ENCODE data around the gene MS4A7. TPM values are rescaled to one million over a fixed set of nuclear protein-coding genes. Genes with fewer than 3 reads are reported as not detected.

The MS4A7 gene
- total RNA-seq, 1 donor from 2014 or later: not detected

DNA sequence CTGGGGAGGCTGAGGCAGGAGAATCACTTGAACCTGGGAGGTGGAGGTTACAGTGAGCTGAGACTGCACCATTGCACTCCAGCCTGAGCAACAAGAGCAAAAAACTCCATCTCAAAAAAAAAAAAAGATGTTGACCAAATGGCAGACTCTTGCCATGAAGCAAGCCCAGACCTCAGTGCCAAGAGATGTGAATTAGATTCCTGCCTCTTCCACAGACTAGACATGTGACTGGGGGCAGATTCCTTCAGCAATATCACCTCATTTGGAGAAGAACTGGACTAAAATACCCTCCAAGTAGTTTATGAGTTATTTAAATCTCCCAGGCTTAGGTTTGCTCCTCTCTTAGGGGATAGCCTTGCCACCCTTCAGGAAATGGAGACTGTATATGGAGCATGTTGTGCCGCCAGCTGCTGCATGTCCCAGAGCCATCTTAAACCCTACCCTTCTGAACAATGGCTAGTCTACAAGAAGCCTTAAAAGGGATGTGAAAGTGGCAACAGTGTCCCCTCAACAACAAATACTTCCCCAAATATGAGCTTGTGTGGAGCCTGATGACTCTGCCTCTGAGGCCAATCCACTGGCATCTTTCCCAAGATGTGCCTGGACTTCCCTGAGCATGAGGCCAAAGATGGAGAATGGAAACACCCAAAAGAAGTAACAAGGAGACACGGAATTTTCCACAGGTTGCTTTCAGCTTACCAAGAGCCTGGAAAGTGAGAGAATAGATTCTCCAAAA is 763 bp upstream of the MS4A7 start:
- H3K4me3 Mint-ChIP-seq: no peak overlapping the region
- peaks cover 10% of the 10 kb centered on the region for H3K4me1 Mint-ChIP-seq (ENCODE audit: low read depth)
- peaks cover 9% of the 10 kb centered on the region for H3K27me3 Mint-ChIP-seq (ENCODE audit: insufficient read depth)
- H3K36me3 Mint-ChIP-seq (ENCODE audit: low read depth): no peaks in the 10 kb centered on the region
- no peak overlapping the region for H3K27ac Mint-ChIP-seq
- intact Hi-C loops (cut with micrococcal nuclease): no loop called here
- no peak for DNase-seq (ENCODE audit: low spot score)
- H3K9me3 Mint-ChIP-seq: no peaks in the 10 kb centered on the region

DNA sequence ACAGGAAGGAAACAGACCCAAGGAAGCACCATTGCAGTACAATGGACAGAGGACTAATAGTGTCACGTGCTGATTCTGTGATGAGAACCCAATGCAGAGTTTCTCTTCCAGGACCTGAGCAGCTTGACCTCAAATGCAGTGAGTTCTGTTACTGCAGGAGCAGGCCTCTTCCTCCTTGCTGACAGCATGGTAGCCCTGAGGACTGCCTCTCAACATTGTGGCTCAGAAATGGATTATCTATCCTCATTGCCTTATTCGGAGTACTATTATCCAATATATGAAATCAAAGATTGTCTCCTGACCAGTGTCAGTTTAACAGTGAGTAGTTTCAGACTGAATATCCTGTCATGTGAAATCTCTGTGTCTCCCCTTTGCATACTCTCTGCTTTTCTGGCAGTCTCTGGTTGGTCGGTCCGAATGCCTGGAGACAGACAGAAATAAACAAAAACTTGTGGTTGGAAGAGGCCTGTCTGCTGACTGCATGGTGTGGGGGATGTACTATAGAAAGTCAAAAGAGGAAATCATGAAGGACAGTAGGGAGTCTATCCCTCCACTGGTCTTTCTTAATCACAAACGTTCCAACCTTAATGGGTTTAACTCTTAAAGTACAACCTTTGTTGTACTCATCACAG is 11.1 kb downstream of the MS4A7 start:
- no peak overlapping the region for H3K4me3 Mint-ChIP-seq
- H3K4me1 Mint-ChIP-seq (ENCODE audit: low read depth): no peaks in the 10 kb centered on the region

DNA sequence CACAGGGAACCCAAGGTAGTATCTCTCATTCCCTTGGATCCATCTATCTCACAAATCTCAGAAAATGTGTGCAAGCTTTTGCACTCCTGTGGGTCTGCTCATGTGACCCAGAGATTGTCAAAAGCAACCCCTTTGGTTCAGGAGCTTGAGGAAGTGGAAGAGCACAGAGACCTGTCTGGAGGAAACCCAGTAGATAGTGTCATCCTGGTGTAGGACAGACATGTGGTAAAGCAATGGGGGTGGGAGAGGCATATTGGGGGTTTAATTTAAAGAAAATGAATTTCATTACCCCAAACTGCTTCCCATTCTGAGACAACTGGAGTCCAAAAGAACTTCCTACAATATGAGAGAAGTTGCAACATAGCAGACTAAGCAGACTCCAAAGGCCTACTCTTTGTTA is 12.1 kb downstream of the MS4A7 start:
- no peak overlapping the region for H3K27ac Mint-ChIP-seq
- no peaks in the 10 kb centered on the region for H3K9me3 Mint-ChIP-seq
- DNase-seq (ENCODE audit: low spot score): no peak
- intact Hi-C loops (cut with micrococcal nuclease): no loop called here
- H3K4me3 Mint-ChIP-seq: no peak overlapping the region
- no peaks in the 10 kb centered on the region for H3K4me1 Mint-ChIP-seq (ENCODE audit: low read depth)
- peaks cover 1% of the 10 kb centered on the region for H3K27me3 Mint-ChIP-seq (ENCODE audit: insufficient read depth)
- H3K36me3 Mint-ChIP-seq (ENCODE audit: low read depth): no peaks in the 10 kb centered on the region

More for the DNA sequence above, 11.1 kb downstream of the MS4A7 start:
- intact Hi-C loops (cut with micrococcal nuclease): no loop called here
- H3K27ac Mint-ChIP-seq: no peak overlapping the region
- H3K27me3 Mint-ChIP-seq (ENCODE audit: insufficient read depth): peaks cover 1% of the 10 kb centered on the region
- H3K36me3 Mint-ChIP-seq (ENCODE audit: low read depth): no peaks in the 10 kb centered on the region
- no peaks in the 10 kb centered on the region for H3K9me3 Mint-ChIP-seq
- no peak for DNase-seq (ENCODE audit: low spot score)

DNA sequence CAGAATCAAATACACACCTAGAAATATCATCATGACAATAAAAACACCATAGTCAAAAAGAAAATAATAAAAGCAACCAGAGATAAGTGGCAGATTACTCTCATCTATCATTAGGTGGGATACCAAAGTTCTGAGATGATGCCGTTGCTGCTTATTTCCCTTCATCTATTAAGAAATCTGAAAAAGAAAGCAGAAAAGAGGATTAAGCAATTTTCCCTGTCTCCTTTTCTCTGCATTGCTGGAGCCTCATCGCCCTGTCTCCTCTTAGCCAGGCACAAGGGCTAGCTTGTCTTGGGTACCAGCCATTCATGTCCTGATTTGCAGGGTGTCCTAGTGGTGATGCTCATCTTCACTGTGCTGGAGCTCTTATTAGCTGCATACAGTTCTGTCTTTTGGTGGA is 14.0 kb downstream of the MS4A7 start:
- DNase-seq (ENCODE audit: low spot score): no peak
- Mint-ChIP-seq H3K27ac (no peak overlapping the region), H3K9me3 (no peaks in the 10 kb centered on the region), H3K27me3 (ENCODE audit: insufficient read depth) (peaks cover 1% of the 10 kb centered on the region), H3K4me3 (no peak overlapping the region), H3K4me1 (ENCODE audit: low read depth) (no peaks in the 10 kb centered on the region), H3K36me3 (ENCODE audit: low read depth) (no peaks in the 10 kb centered on the region)
- intact Hi-C loops (cut with micrococcal nuclease): no loop called here

DNA sequence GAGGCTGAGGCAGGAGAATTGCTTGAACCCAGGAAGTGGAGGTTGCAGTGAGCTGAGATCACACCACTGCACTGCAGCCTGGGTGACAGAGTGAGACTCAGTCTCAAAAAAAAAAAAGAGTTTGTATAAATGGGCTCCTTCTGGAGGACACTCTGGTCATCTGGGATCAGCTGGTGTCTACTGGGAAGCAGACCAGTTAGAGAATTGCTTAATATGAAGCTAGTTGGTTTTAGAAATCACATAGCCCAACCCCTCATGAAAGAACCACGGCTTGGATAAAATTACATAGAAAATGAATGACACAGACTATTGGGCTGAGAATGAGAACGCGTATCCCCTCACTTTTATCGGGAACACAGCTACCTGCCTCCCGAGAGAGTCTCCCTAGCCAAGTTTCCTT is 14.7 kb downstream of the MS4A7 start:
- Mint-ChIP-seq H3K27me3 (ENCODE audit: insufficient read depth) (peaks cover 1% of the 10 kb centered on the region), H3K4me1 (ENCODE audit: low read depth) (no peaks in the 10 kb centered on the region), H3K27ac (no peak overlapping the region), H3K4me3 (no peak overlapping the region), H3K9me3 (no peaks in the 10 kb centered on the region), H3K36me3 (ENCODE audit: low read depth) (no peaks in the 10 kb centered on the region)
- no peak for DNase-seq (ENCODE audit: low spot score)
- intact Hi-C loops (cut with micrococcal nuclease): no loop called here

DNA sequence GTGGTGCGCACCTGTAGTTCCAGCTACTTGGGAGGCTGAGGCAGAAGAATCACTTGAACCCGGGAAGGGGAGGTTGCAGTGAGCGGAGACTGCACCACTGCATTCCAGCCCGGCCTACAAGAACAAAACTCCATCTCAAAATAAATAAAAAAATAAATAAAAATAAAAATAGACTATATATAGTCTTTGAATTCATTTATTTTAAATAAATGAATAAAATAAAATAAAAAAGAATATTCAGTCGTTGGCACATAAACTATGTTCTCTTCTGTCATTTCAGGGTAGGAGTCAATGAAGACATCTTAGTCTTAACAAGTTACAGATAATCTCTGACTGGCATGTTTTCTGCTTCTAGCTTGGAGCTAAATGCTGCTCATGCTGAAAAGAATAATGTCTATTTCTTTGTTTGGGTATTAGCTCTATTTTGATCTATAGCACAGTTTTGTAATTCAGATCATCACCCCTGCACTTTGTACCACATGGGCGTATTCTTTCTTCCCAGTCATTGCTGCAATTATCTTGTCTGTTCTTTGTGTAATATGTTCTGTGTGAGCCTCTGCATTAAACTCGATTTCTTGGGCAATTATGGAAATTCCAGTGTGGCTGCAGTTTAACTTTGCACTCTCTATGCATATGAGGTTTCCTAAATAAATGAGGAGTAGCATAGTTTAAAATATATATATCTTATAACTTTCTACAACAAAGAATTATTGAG is 16.5 kb downstream of the MS4A7 start:
- DNase-seq (ENCODE audit: low spot score): no peak
- Mint-ChIP-seq H3K27ac (no peak overlapping the region), H3K36me3 (ENCODE audit: low read depth) (no peaks in the 10 kb centered on the region), H3K4me1 (ENCODE audit: low read depth) (no peaks in the 10 kb centered on the region), H3K27me3 (ENCODE audit: insufficient read depth) (peaks cover 1% of the 10 kb centered on the region), H3K4me3 (no peak overlapping the region), H3K9me3 (no peaks in the 10 kb centered on the region)
- intact Hi-C loops (cut with micrococcal nuclease): no loop called here

DNA sequence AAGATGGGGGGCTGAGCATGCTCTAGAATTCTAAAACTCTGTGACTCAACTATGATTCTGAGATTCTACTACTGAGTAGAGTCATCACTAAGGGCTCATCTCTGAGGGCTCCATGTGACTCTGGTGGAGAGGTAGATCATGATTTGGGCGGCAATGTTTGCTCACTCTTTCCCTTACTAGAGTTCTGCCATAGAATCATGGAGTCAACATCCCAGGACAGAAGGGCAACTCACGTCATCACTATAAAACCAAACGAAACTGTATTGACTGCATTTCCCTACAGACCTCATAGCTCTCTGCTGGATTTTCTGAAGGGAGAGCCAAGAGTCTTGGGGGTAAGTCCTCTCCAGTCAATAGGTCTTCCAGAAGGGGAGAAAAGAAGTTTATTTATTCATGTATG is 18.1 kb downstream of the MS4A7 start, which contains the start of gene MS4A14:
MS4A14 (plus strand) TSS at position 78 of the 400 bp plus-strand sequence; CDS start at position 198, 120 bp downstream.
- Mint-ChIP-seq H3K9me3 (no peaks in the 10 kb centered on the region), H3K4me3 (no peak within 1 kb of the TSS), H3K36me3 (ENCODE audit: low read depth) (no peaks in the 10 kb centered on the region), H3K27me3 (ENCODE audit: insufficient read depth) (peaks cover 1% of the 10 kb centered on the region), H3K27ac (no peak within 1 kb of the TSS), H3K4me1 (ENCODE audit: low read depth) (no peaks in the 10 kb centered on the region)
- DNase-seq (ENCODE audit: low spot score): no peak
- intact Hi-C loops (cut with micrococcal nuclease): no loop called here

DNA sequence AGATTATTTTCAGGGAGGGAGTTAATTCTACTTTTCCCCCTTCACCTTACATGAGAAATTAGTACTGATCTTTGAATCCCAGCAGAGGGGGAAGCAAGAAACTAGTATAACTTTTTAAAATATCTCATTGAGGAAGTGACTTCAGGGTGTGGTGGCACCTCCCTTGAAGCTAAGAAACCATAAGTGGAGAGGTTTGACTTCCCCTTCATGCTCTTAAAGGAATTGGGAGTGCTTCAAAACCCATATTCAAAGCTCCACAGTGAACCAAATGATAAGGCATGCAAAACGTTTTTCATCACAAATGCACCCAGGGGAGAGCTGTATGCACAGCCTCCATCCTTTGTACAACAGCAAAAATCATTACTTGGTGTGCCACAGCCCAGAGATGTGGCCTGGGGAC is 18.5 kb downstream of the MS4A7 start:
- no peaks in the 10 kb centered on the region for H3K36me3 Mint-ChIP-seq (ENCODE audit: low read depth)
- peaks cover 1% of the 10 kb centered on the region for H3K27me3 Mint-ChIP-seq (ENCODE audit: insufficient read depth)
- no peak overlapping the region for H3K4me3 Mint-ChIP-seq
- no peaks in the 10 kb centered on the region for H3K9me3 Mint-ChIP-seq
- DNase-seq (ENCODE audit: low spot score): no peak
- intact Hi-C loops (cut with micrococcal nuclease): no loop called here
- no peaks in the 10 kb centered on the region for H3K4me1 Mint-ChIP-seq (ENCODE audit: low read depth)
- H3K27ac Mint-ChIP-seq: no peak overlapping the region

DNA sequence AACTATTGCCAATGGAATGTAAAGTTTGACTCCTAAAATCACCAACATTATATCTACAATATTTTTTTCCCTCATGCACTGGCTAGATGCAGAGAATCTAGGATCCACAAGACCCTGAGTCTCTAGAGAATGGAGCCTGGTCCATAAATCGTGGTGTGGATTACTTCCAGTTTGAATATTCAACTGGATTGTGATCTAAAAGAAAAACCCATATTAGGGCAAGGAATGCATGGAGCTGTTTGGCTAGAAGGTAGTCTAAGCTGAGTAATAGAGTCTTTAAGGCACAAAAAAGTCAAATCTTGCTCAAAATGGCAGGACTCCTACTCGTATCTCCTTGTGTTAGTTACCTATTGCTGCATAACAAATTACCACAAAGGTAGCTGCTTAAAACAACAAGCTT is 41.7 kb downstream of the MS4A7 start:
- no peaks in the 10 kb centered on the region for H3K4me1 Mint-ChIP-seq (ENCODE audit: low read depth)
- intact Hi-C loops (cut with micrococcal nuclease): no loop called here
- H3K36me3 Mint-ChIP-seq (ENCODE audit: low read depth): no peaks in the 10 kb centered on the region
- no peak for DNase-seq (ENCODE audit: low spot score)
- no peaks in the 10 kb centered on the region for H3K9me3 Mint-ChIP-seq
- peaks cover 4% of the 10 kb centered on the region for H3K27me3 Mint-ChIP-seq (ENCODE audit: insufficient read depth)
- no peak overlapping the region for H3K4me3 Mint-ChIP-seq
- H3K27ac Mint-ChIP-seq: no peak overlapping the region

DNA sequence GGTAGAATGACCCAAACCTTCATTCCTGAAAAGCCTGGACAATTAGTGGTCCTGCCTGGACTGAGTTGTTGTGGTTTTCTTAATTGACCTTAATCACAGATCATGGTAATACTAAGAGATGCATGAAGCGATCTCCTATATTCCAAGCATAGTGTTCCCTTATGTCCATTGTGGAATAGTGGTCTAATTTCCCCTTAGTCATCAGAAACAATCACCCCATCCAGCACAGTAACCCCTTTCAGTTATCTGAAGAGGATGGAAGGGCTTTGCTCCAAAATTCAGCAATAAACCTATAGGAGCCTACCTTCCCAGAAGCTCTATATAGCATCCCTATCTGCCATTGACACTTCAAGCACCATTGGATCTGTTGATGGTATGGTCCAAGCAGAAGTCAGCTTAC is 44.3 kb downstream of the MS4A7 start:
- Mint-ChIP-seq H3K27me3 (ENCODE audit: insufficient read depth) (peaks cover 3% of the 10 kb centered on the region), H3K4me1 (ENCODE audit: low read depth) (no peaks in the 10 kb centered on the region), H3K4me3 (no peak overlapping the region), H3K27ac (no peak overlapping the region), H3K36me3 (ENCODE audit: low read depth) (no peaks in the 10 kb centered on the region), H3K9me3 (no peaks in the 10 kb centered on the region)
- intact Hi-C loops (cut with micrococcal nuclease): no loop called here
- no peak for DNase-seq (ENCODE audit: low spot score)

DNA sequence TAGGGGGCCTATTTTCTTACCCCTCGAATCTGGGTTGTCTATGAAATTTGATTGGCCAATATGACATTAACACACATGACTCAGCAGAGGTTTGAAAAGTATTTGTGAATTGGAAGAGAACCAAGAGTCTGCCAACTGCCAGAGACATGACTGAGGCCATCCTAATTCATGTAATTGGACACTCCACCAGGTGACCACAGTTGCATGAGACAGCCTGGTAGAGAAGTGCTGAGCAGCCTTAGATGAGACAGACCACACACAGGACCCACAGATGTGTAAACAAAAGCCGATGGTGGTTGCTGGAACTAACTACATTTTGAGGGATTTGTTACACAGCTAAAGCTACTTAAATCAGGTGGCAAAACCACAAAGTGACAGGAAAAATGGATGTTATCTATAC is 50.2 kb downstream of the MS4A7 start:
- intact Hi-C loops (cut with micrococcal nuclease): no loop called here
- Mint-ChIP-seq H3K36me3 (ENCODE audit: low read depth) (no peaks in the 10 kb centered on the region), H3K4me1 (ENCODE audit: low read depth) (no peaks in the 10 kb centered on the region), H3K4me3 (no peak overlapping the region), H3K27ac (no peak overlapping the region), H3K9me3 (no peaks in the 10 kb centered on the region), H3K27me3 (ENCODE audit: insufficient read depth) (peaks cover 7% of the 10 kb centered on the region)
- DNase-seq (ENCODE audit: low spot score): no peak

DNA sequence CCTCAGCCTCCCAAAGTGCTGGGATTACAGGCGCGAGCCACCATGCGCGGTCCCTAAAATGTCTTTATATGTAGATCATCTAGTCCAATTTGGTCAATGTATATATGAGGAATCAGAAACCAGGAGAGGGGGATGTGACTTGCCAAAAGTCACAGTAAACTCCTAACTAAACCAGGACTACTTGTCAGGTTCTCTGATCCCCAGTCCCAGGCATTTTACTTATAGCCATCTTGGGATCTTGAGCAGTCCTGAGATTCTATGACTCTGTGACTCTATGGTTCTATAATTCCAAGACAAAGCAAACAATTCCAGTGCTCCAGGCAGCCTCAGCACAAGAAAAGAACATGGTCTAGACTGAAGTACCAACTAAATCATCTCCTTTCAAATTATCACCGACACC is 50.9 kb downstream of the MS4A7 start, which contains the start of gene MS4A5:
MS4A5 (plus strand) TSS at position 301 of the 400 bp plus-strand sequence. CDS start 103 bp downstream, outside the sequence.
- H3K4me1 Mint-ChIP-seq (ENCODE audit: low read depth): no peaks in the 10 kb centered on the region
- no peak within 1 kb of the TSS for H3K4me3 Mint-ChIP-seq
- intact Hi-C loops (cut with micrococcal nuclease): no loop called here
- peaks cover 10% of the 10 kb centered on the region for H3K27me3 Mint-ChIP-seq (ENCODE audit: insufficient read depth)
- no peak for DNase-seq (ENCODE audit: low spot score)
- H3K36me3 Mint-ChIP-seq (ENCODE audit: low read depth): no peaks in the 10 kb centered on the region
- no peaks in the 10 kb centered on the region for H3K9me3 Mint-ChIP-seq
- no peak within 1 kb of the TSS for H3K27ac Mint-ChIP-seq

DNA sequence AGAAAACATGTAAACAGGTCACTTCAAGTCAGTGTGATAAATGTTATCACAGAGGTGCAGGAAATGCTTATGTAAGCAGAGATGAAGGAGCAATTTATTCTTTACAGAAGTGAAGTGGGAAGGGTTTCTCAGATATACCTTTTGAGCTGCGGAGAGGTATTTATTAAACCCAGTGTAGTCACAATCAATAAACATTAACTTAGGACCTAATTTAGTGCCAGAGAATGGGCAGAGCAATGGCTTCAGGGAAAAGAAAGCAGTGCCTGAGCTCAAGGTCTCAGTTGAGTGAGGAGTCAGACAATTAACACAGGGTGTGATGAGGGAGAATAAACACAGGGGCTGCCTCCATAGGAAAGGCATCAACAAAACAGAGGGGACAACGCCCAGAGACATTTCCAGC is 52.9 kb downstream of the MS4A7 start:
- Mint-ChIP-seq H3K9me3 (no peaks in the 10 kb centered on the region), H3K36me3 (ENCODE audit: low read depth) (no peaks in the 10 kb centered on the region), H3K27ac (no peak overlapping the region), H3K4me3 (no peak overlapping the region), H3K27me3 (ENCODE audit: insufficient read depth) (peaks cover 7% of the 10 kb centered on the region), H3K4me1 (ENCODE audit: low read depth) (no peaks in the 10 kb centered on the region)
- intact Hi-C loops (cut with micrococcal nuclease): no loop called here
- no peak for DNase-seq (ENCODE audit: low spot score)
